Fibroblast of the aortic adventitia (primary cell): ENCODE measurements around the gene MAML3. TPM values are rescaled to one million over a fixed set of nuclear protein-coding genes. Genes with fewer than 3 reads are reported as not detected.

ENCODE experiments used
- DNase-seq: peaks from one replicate; pipeline ENCODE4 v3.0.0-alpha.2; 2010; ENCODE audit warnings: low read depth
- H3K4me3 ChIP-seq: 2 replicates; pipeline ENCODE4 v1.5.1; 2011; ENCODE audit warnings: low read depth, mild to moderate bottlenecking, control low read depth, low read length, moderate library complexity
- total RNA-seq: library from RNA; depleted of rRNA; stranded (reverse); fragments of >200 nt; gene quantifications from 2 replicates; pipeline ENCODE4 v1.2.3, GENCODE V29; 2012; ENCODE audit warnings: low replicate concordance
- TF ChIP-seq, protein P1 (sequence below): IDR thresholded peaks from 2 replicates; pipeline ENCODE4 v1.5.1; 2011; ENCODE audit warnings: mild to moderate bottlenecking, low read length, control low read depth, inconsistent platforms; ENCODE audit not compliant: insufficient read depth

The MAML3 gene
- total RNA-seq, 1 donor, result 4.6 TPM

DNA sequence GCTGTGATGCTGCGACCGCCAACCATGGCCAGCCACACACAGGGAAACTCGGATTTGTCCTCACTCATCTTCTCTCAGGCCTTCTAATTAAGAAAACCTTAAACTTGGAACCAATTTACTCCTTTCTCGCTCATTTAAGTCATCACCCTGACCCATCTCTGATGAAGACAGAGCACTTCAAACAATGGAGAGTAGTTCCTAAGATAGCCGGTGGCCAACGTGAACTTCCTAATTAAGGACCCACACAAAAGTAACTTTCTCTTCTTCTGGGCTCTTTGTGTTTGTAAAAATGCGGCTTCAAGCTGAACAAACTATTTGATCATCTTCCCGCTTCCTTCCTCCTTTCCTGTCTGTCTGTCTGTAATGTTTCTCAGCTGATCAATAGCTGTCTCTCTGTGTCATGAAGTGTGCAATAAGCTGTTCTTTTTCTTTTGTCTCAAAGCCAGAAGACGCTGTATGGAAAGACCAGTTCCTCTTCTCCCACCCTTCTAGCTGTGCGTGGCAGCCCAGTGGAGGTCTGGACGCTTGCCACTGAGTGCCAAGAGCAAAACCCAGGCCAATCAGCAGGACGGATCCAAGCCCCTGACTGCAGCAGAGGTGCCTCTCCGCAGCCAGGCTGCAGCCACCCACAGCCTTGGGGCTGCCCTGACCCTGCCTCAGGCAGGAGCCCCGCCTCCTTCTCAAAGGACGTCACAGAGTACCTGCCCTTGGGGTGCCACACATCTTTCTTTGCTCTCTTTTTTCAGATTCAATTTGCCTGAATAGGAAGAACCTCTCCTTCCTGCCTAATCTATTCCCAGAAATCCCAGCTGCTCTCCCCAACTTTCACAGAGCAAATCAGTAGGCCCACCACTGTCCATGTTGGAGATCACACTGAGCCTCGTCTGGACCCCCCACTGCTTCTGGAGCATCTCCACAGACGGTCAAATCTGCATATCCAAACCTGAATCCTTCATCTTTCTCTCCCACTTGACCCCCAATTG lies 59.3 kb downstream of the MAML3 start:
- TF ChIP-seq, protein P1, sequence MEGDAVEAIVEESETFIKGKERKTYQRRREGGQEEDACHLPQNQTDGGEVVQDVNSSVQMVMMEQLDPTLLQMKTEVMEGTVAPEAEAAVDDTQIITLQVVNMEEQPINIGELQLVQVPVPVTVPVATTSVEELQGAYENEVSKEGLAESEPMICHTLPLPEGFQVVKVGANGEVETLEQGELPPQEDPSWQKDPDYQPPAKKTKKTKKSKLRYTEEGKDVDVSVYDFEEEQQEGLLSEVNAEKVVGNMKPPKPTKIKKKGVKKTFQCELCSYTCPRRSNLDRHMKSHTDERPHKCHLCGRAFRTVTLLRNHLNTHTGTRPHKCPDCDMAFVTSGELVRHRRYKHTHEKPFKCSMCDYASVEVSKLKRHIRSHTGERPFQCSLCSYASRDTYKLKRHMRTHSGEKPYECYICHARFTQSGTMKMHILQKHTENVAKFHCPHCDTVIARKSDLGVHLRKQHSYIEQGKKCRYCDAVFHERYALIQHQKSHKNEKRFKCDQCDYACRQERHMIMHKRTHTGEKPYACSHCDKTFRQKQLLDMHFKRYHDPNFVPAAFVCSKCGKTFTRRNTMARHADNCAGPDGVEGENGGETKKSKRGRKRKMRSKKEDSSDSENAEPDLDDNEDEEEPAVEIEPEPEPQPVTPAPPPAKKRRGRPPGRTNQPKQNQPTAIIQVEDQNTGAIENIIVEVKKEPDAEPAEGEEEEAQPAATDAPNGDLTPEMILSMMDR, result no peak
- H3K4me3 ChIP-seq, result no peak overlapping the region
- no peak for DNase-seq

DNA sequence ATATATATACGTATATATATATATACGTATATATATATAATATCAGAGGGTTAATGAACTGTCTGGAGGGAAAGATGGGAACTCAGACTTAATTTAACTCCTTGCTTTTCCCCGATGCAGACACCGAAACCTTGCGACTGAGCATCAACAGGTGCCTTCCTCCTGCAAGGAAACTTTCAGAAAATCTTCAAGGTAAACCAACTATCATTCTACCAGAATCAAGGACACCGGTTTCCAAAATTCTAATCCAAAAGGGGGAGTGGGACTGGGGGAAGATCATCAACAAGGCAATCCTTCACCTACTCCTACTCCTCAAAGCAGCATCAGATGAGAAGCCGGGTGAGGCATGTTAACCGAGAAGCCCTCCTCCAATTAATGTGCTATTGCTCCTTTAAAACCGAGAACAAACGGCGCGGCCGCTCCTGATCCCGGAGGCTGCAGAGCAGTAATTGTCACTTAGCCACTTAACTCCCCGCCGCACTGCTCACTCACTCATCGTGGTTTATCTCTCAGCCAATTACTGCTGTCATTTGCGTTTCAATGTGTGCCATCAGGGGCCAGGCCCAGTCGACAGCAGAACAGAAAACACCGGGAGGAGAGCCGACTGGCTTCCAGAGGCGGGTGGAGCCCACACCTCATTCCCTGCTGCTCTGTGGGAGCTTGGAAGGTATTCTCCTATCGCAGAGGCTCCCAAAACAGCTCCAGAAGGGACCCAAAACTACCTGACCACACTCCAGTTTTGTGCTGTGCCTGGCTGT lies 61.7 kb downstream of the MAML3 start:
- TF ChIP-seq, protein P1, result no peak
- DNase-seq, result no peak
- peak overlapping the region; percentile 45 for H3K4me3 ChIP-seq

DNA sequence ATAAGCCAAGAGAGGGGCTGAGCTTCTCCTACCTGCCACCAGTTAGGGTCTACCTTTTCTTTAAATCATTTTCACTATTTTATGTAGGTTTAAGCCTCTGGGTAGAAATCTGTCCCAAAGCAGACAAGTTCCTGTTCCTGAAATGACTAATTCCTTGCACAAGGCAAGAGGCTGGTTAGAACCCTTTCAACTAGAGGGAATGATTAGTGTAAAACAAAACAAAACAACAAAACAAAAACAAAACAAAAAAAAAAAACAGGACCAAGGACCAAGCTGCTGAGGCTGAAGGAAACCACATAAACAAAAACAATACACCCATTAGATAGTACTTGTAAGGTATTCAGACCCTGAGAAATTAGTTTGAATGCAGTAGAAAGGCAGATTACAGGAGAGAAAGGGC lies 62.7 kb downstream of the MAML3 start:
- no peak for DNase-seq
- no peak overlapping the region for H3K4me3 ChIP-seq
- TF ChIP-seq, protein P1, result no peak

DNA sequence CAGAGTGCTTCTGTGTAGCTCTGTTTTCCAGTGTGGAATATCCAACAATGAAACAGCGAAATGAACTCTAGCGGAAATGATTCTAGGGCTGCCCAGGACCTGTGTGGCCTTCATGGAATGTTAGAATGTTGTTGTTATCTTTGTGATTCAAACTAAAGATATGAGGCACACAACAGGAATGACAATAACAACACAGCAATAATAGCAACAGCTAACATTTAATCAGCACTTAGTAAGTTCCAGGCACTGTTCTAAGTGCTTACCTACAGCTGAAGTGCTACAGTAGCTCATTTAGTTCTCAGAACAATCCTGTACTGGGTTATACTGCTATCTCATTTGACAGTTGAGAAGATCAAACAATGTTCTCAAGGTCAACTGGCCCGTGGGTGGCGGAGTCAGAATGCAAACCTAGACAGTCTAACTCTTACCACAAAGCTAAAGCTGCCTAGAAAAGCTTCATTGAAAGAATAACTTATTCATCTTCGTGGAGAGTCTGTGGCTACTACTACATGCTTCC lies 63.7 kb downstream of the MAML3 start:
- no peak overlapping the region for H3K4me3 ChIP-seq

DNA sequence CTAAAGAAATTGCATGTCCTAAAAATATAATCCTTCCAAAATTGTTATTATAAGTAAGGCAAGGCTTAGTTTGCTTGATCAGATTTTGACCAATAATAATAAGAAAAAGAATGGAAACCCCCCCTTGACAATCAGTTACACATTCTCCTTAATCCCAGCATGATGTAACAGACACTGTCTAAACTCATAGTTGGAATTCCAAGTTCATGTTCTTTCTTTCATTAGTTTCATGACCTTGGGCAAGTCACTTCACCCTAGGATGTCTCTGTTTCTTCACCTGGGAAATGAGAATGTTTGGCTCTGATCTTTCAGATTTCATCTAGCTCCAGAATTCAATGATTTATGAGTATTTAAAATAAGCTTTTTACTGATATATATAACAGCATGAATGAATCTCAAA lies 64.8 kb downstream of the MAML3 start:
- DNase-seq, result no peak
- H3K4me3 ChIP-seq, result no peak overlapping the region
- TF ChIP-seq, protein P1, result no peak

More for the DNA sequence above, 63.7 kb downstream of the MAML3 start:
- TF ChIP-seq, protein P1, result no peak
- no peak for DNase-seq

DNA sequence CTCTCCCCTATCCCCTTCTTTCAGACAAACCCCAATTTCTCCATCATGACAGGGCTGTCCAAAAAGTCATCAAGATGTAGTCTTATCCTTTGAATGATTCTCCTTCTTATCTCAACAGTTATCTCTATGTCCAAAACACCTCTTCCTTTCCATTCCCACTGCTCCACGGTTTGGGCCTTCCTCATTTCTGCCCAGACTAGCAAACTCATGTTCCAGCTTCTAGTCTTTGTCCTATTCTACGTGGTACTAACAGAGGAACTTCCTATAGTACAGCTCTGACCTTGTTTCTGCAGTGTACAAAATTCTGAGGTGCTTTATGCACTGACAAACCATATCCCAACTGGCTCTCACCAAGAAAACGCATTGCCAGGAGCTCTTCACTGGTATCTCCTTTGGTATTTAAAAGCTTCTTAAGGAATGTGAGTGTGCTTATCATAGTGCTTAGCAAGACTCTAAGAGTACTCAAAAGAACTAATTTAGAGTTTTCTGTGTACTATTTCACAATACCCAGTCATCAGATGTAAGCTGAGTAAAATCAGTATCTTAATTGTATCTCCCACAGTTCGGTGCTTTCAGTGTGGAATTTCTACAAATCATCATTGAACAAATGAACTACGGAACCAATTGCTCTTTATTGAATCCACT lies 65.5 kb downstream of the MAML3 start:
- peak; percentile 45 for DNase-seq
- H3K4me3 ChIP-seq, result no peak overlapping the region
- TF ChIP-seq, protein P1, result no peak
